Activated gamma-delta T cell treated with anti-CD3 and anti-CD28 coated beads, Interleukin-2, amount 50 U/mL, for 16 hours (primary cell): Measurements from ENCODE around the gene CATSPER1.
A peak's percentile ranks its signal among the peaks of the same experiment; 100 is the strongest.

Experiments used
- DNase-seq: peaks from one replicate; pipeline ENCODE4 v3.0.0-alpha.2; 2020; ENCODE audit warnings: low read depth

Gene CATSPER1

DNA sequence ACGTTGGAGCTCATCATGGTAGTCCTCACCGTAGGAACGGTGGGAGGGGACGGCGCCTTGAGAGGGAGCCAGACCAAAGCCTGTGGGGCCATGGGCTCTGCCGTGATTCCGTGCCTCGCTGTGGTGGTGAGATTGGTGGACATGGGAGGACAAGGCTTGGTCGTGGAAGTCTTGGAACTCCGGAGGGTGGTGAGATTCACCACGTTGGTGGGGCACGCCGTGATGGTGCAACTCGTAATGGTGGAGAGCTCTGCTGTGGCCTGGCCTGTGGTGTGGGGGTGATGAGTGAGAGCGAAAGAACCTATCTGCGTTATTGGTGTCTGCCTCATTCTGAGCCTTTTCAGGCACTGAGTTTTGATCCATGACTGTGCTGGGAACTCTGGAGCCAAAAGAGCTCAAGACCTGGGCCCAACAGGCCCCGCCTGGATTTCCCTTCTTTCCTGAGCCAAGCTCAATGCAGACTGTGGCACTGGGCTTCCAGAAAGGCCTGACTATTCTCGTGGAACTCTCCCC lies at the start of gene CATSPER1:
TSS of gene CATSPER1 (minus strand) at position 463 of the 513 bp plus-strand sequence. CDS start at position 363, 100 bp downstream.
- no peak for DNase-seq

DNA sequence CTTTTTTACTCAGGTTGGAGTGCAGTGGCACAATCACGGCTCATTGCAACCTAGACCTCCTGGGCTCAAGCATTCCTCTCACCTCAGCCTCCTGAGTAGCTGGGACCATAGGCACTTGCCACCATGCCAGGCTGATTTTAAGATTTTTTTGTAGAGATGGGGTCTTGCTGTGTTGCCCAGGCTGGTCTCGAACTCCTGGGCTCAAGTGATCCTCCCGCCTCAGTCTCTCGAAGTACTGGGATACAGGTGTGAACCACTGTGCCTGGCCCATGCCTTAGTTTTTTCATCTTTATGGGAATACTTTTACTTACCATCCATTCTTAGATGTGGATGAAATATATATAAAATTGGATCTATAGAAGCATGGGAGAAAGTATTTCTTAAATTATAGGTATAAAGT lies 49.0 kb upstream of the CATSPER1 start:
- no peak for DNase-seq

DNA sequence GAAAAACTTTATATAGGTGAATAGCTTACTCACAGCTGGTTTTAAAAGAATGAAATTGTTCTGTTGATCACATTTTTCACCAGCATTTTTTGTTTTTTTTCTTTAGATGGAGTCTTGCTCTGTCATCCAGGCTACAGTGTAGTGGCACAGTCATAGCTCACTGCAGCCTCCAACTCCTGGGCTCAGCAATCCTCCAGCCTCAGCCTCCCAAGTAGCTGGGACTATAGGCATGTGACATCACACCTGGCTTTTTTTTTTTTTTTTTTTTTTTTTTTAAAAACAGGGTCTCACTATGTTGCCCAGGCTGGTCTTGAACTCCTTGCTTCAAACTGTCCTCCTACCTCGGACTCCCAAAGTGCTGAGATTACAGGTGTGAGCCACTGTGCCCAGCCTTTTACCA lies 47.4 kb upstream of the CATSPER1 start:
- no peak for DNase-seq

DNA sequence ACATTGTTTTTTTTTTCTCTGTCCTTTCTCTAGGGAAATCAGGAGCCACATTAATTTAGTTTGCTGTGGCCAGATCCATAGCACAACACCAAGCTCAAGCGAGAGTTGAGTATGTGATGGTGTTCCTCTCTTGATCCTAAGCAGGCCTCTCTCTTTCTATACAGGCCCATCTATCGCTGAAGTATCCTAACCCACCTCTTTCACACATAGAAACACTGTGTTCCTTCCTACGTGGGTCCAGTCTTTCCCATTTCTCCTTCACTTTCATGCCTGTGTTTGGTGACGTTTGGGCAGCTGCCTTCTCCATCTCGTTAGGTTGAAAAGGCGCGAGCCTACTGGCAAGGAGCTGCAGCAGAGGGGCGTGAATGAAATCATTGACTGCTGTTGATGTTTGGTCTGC lies 46.2 kb upstream of the CATSPER1 start:
- no peak for DNase-seq

DNA sequence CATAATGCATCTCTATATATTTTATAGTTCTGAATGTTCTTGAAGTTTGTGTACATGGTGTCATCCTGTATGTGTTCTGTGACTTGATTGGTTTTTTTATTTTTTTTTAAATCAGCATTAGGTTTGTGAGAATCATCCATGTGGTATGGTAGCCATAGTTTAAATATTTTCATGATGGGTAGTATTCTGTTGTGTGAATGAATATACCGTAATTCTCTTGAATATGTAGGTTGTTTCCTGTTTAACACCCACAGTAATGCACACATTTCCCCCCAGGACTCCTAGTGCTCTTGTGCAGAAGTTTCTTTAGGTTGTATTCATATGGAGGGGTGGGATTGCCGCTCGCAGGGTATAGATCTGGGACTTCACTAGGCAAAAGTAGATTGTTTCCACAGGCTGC lies 45.8 kb upstream of the CATSPER1 start:
- DNase-seq: no peak

DNA sequence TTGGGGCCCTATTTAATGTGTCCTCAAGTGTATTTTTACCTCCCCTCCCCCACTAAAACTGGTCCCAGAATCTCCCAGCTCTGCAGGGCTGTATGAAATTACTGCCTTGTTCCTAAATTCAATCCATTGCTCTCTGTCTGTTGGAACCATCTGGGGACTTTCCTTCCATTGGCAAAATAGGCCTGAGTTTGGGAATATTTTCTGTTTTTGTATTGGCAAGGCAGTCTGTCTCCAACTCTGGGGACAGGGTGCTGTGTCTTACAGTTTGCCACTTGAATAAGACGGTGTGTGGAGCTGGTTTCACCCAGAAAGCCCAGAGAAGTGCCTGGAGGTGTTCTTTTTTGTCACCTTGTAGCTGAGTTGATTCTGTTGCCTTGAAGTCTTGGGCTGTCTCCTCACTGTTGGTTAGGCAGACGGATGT lies 45.1 kb upstream of the CATSPER1 start:
- DNase-seq: no peak

DNA sequence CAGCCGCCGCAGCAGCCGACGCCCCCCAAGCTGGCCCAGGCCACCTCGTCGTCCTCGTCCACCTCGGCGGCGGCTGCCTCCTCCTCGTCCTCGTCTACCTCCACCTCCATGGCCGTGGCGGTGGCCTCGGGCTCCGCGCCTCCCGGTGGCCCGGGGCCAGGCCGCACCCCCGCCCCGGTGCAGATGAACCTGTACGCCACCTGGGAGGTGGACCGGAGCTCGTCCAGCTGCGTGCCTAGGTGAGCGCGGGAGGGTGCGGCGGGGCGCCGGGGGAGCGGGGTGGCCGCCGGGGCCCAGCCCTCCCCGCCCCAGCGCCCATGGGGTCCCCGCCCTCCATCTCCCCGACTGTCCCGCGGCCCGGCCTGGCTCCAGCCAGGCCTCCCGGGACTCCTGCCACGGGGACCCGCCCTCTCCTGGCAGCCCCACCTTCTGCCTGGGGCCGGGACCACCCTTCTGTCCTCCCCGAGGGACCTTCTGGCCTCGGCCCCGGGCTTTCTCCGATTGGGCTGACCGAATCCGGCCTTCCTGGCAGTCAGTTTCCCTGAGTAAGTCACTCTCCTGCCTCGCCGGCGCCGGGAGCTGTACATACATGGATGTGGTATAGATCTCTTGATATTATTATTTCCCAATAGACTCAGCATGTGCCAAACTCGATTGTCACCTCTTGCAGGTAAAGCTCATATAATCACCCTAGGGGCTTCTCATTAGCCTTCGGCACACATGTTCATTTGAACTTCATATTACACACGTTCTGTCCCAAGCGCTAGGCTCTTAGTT lies 44.5 kb upstream of the CATSPER1 start:
- DNase-seq: no peak

DNA sequence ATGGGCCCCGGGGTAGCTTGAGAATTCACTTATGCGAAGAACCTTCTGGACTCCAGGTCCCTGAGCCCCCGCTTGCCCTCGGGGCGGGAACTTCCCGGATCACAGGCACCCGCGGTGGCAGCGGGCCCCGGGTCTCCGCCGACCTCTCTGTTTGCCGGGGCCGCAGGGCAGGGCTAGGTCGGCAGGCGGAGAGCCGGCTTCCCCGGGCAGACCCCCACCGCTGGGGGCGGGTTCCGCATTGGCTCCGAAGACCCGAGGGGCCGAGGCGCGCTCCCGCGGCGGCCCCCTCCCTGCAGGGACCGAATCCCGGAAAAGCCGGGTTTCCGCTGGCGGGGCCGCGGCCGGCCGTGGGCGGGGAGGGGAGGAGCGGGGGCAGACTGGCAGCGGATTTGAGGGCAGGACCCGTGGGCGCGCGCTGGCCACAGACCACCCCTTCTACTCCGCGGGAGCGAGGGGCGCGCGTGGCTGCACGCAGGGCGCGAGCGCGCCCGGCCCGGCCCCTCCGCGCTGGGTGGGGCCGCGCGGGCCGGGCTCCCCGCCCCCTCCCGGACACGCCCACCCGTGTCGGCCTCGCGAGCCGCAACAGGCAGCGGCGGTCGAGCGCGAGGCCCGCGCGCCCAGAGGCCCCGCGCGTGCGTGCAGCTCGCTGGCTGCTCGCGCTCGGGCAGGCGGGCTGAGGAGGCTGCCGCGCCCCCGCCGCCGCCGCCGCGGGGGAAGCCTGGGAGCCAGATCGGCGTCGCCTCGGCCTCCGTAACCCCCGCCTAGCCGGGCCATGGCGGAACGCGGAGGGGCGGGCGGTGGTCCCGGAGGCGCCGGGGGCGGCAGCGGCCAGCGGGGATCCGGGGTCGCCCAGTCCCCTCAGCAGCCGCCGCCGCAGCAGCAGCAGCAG lies 43.7 kb upstream of the CATSPER1 start, which contains the start of gene PACS1:
TSS of gene PACS1 (plus strand) at position 558 of the 889 bp plus-strand sequence. CDS start at position 773, 215 bp downstream.
- peak; percentile 74 for DNase-seq

DNA sequence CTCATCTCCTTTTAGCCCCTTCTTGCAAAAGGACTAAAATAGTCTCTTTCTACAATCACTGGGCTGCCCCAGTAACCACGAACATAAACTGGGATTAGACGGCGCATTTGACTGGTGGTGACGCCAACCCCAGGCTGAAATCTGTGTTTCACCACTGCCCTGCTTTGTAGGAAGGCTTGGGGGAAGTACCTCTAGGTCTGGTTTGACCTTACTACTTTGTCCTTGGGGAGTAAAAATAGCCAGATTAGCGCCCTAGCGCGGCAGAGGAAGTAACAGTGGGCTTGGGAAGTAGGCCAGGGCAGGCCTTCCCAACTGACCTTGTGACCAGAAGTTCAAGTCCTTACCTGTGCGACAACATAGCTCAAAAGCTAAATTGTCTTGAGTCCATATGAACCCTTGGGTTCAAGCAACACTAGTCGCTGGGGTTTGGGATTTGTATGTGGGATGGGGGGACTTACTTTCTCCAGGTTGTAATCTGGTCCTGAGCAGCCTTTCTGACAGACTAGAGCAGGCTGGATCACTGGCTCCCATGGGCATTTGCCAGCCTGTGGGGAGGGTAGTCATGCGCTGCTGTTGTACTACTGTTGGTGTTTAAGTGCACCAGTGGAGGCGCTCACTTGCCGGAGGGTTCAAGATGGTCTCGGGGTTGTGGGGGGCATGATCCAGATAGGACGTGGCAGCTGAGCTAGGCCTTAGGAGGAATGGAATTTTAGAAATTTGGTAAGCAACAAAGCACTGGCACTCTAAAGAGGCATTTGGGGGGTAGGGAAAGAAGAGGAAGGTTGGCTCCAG lies 42.8 kb upstream of the CATSPER1 start:
- no peak for DNase-seq

DNA sequence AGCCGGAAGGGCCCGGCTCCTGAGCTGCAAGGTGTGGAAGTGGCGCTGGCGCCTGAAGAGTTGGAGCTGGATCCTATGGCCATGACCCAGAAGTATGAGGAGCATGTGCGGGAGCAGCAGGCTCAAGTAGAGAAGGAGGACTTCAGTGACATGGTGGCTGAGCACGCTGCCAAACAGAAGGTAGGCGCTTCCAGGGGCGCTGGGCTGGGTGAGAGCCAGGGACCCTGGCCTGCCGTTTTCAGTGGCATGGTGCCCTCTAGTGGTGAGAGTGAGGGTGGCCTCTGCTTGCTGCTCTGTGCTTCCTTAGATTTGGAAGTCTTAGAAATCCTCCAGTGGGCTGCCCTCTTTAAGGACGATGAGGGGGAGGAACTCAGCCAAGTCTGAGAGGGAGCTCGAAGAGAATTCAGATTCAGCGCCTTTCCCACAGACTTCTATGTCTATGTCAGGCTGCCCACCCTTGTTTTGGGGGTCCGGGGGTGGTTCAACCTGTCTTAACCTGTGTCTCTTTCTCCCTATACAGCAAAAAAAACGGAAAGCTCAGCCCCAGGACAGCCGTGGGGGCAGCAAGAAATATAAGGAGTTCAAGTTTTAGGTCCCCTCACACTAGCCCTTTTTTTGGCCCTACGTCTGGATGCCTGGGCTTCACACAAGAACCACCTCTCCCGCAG lies 42.0 kb upstream of the CATSPER1 start:
- DNase-seq: peak; percentile 69

DNA sequence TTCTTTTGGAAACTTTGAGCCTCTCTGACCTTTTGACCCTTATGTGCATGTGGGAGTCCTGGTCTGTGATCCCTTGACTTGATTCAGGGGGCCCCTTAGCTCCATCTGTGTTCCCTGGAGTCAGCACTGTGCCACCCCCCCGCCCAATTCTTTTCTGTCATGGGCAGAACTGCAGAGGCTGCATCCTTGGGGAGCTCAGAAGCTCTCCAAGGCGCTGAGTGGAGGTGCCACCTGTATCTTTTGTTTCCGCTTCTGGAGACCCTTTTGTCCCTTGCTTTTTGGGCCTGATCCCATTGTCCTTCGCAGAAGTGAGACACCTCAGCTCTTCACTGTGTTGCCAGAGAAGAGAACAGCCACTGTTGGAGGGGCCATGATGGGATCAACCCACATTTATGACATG lies 41.4 kb upstream of the CATSPER1 start:
- DNase-seq: no peak

DNA sequence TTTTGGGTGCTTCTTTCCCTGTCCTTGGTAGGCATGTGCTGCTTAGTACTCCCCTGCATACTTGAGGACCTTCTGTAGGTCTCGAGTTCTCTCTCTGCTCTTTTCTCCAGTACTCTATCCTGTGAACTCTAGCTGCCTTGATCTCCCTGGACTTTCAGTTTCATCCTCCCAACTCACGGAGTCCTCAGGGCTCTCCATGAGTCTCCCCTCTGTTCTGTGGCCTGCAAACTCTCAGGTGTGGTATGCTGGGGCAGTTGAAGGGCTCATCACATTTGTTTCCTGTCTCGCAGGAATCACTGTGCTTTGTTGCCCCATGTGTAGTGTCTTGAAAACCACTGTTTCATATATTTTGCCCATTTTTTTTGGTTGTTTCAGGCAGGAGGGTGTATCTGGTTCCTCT lies 40.5 kb upstream of the CATSPER1 start:
- DNase-seq: no peak

DNA sequence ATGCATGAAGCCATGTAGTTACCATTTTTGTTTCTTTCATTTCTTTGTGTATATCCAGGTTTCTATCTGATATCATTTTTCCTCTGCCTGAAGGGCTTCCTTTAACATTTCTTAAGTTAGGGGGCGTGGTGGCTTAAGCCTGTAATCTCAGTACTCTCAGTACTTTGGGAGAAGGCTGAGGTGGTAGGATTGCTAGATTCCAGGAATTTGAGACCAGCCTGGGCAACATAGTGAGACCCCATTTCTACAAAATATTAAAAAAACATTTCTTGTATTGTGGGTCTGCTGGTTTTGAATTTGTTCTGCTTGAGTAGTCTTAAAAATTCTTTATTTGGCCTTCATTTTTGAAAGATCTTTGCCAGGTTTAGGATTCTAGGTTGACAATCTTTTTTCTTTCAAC lies 38.3 kb upstream of the CATSPER1 start:
- no peak for DNase-seq

DNA sequence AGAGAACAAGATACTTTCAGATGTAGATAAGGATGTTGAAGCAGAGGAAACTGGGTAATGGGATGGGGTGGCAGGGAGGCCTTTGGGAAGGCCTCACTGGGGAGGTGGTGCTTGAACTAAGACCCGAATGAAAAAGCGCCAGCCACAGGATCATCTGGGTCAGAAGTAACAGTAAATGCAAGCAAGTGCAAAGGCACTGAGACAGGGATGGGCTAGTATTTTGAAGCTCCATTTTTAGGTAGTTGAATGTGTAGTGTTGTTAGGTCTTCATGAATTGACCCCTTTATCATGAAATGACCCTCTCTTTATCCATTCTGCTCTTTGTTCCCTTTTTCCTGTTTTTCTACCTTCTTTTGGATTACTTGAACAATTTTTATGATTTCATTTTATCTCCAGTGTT lies 37.6 kb upstream of the CATSPER1 start:
- no peak for DNase-seq

DNA sequence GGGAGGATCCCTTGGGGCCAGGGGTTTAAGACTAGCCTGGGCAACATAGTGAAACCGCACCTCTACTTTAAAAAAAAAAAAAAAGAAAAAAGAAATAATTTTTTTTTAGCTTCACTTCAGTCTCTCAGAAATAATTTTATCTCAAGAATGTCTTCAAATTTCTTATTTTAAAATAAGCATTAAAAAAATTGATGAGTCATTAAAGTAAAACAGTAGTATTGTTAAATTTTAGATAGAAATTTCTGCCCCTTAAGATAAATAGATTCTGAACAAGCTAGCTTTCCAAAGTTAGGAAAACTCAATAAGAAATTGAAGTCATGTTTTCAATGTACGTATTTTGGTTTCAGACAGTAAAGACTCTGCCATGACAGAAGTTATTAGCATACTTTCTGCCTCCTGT lies 36.1 kb upstream of the CATSPER1 start:
- no peak for DNase-seq

DNA sequence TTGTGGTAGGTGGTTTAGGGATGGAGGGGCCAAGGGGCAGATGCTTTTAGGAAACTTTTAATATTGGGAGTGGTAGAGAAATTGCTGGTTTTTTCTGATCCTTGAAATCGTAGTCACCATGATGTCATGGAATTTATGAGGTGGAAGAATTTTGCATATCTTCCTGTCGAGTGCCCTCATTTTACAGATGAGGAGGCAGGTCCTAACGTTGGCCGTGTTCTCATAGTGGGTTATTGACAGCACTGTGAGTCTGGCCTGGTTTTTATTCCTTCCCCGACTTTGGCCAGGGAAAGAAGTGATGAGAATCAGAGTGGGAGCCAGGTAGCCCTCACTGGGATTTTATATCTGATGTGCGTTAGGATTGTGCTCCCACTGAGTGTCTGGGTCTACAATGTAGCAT lies 35.0 kb upstream of the CATSPER1 start:
- no peak for DNase-seq

DNA sequence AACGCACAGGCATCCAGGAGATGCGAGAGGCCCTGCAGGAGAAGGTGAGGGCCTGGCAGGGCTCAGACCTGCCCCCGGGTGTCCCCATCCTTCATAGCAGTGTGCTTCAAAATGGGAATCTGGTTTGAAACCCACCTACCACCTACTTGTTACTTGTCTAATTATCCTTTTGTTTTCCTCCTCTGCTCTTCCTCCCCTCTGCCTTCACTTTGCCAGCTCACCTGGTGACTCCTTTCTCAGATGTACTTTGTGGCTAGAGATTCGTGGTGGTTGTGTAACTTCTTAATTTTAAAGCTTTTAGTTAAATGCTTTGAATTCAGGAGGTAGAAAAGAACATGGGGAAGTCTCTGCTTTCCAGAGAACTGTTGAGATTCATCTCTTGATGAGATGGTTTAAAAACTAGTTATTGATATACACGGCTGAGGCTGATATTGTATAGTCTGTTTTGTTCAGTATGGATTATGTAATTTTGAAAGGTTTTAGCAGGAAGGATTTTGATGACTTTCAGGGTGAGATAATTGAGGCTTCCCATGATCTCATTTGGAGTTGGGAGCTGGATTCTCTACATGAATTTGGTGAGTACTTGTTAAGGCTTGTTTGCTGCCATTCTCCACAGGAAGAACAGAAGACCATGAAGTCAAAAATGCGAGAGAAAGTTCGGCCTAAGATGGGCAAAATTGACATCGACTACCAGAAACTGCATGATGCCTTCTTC lies 33.8 kb upstream of the CATSPER1 start:
- no peak for DNase-seq

DNA sequence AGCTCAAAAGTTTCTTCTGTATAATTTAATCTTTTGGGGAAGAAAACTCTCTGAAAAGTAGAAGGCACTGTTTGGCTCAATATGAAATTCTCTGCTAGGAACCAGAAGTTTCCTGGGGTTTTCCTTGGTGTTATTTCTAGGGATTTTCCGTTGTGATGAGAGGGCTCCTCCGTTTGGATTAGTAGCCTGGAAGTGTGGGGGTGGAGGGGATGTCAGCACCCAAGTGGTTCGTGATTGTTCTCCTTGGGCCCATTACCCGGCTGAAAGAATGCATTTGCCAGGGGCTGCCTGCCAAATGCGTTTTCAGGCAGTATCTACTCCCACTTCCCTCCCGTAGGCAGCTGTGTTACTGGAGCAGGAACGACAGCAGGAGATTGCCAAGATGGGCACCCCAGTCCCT lies 30.2 kb upstream of the CATSPER1 start:
- DNase-seq: no peak

DNA sequence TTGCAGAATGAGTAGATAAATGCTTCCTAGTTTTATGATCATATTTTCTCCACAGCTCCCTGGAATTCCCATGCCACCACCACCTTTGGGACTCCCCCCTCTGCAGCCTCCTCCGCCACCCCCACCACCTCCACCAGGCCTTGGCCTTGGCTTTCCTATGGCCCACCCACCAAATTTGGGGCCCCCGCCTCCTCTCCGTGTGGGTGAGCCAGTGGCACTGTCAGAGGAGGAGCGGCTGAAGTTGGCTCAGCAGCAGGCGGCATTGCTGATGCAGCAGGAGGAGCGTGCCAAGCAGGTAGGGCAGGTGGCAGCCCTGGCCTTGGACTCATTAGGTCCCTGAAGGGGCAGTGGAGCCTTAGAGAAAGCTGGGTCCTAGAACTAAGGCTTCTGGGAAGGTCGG lies 28.7 kb upstream of the CATSPER1 start:
- no peak for DNase-seq

DNA sequence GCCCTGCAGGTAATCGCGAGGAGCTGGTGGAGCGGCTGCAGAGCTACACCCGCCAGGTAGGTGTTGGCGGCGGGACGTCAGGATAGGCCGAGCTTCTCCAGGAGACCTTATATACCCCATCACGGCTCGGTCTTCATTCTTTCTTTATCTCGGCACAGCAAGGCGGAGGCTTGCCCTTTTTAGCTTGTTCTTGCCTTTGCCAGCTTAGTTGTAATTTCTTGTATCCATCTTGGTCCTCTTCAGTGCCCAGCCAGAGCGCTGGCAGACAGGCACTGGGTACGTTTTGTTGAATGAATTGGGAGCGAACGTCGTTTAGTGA lies 26.3 kb upstream of the CATSPER1 start:
- no peak for DNase-seq
